ENCODE measurements around the gene PTH1R. TPM values are rescaled to one million over a fixed set of nuclear protein-coding genes. Genes with fewer than 3 reads are reported as not detected.

PTH1R gene
- total RNA-seq, 1 experiment from 2014 or later = 0.32 TPM

- ChIA-PET CTCF (interaction anchor here (1.0 to 2.7 kb wide), 5 partner anchors 10 to 400 kb away, joined by 3 to 16 read pairs (median 4); partner anchors contain the start of gene NBEAL2), RAD21 (ENCODE audit: low non-redundant PET in 1 of 2, low total read pairs in 2 of 2, uncharacterized antibody in 2 of 2, unreplicated experiment in 2 of 2) (interaction anchor here in 1 of 2 experiments (0.9 kb wide), 1 partner anchor 23 kb away, joined by 3 read pairs; no protein-coding TSS in a partner anchor), POLR2A (no interaction called here)
- TF ChIP-seq ZFX (IDR thresholded peaks at IDR 0.05) (no peak), RAD21 (IDR thresholded peaks at IDR 0.05; ENCODE audit: low read depth) (peak; percentile 87), EGR1 (IDR thresholded peaks at IDR 0.05; ENCODE audit: low read depth) (no peak), CTCF (IDR thresholded peaks at IDR 0.05 in 2 of 3, conservative IDR thresholded peaks at IDR 0.05 in 1 of 3; ENCODE audit: borderline replicate concordance in 1 of 3, insufficient read depth in 1 of 3, low read depth in 2 of 3, low read length in 2 of 3) (peak; percentile 65 to 95 (median 82))
- peak; percentile 86 for ATAC-seq
- Histone ChIP-seq H3K9ac (ENCODE audit: low read length) (no peak overlapping the region), H3K27me3 (ENCODE audit: insufficient read depth, low read length) (no peaks in the 10 kb centered on the region), H4K20me1 (ENCODE audit: insufficient read depth) (no peaks in the 10 kb centered on the region), H3K4me1 (ENCODE audit: control insufficient read depth in 1 of 2, insufficient read depth in 2 of 2, low read length in 2 of 2) (no peaks in the 10 kb centered on the region), H3K36me3 (ENCODE audit: control insufficient read depth in 1 of 2, insufficient read depth in 2 of 2, low read length in 2 of 2) (peaks cover 32 to 58% of the 10 kb centered on the region in 2 experiments), H3K9me2 (ENCODE audit: insufficient read depth) (no peaks in the 10 kb centered on the region), H3K4me3 (replicated peaks in 1 of 2; ENCODE audit: low read depth in 1 of 2, low read length in 2 of 2) (no peak overlapping the region), H3K9me3 (ENCODE audit: control insufficient read depth in 1 of 2, insufficient read depth in 1 of 2, low read depth in 1 of 2, low read length in 2 of 2) (no peaks in the 10 kb centered on the region), H3K79me2 (ENCODE audit: insufficient read depth, low read length) (peaks cover 36% of the 10 kb centered on the region), H2AFZ (ENCODE audit: low read depth, low read length, poor library complexity, severe bottlenecking) (no peak overlapping the region), H3K4me2 (ENCODE audit: low read length) (no peak overlapping the region), H3K27ac (ENCODE audit: low read depth, low read length) (no peak overlapping the region)
- DNase-seq (ENCODE audit: low read depth, low spot score) = no peak
- intact Hi-C loops (cut with micrococcal nuclease) = loop anchor here (1.0 to 5.0 kb wide), 2 partner anchors 75 to 399 kb away; no protein-coding TSS in a partner anchor
- no TSS peak for BruUV-seq (replicated peaks)
Observed at GRCh38 chr3:46923559-46924350, 46.2 kb downstream of the PTH1R start.

Measured in HCT116 (cell line).